HepG2 (cell line): ENCODE results near the gene SIK1. TPM values are rescaled to one million over a fixed set of nuclear protein-coding genes. Genes with fewer than 3 reads are reported as not detected.

Experiments used
- AKAP8 ChIP-seq: sonication (generic); formaldehyde crosslinking; IDR thresholded peaks from 2 replicates; pipeline ENCODE4 v1.5.1; 2020; ENCODE audit warnings: mild to moderate bottlenecking, missing genetic modification reagents
- CCAR2 ChIP-seq: fragments of 200-400 bp; formaldehyde crosslinking; optimal IDR thresholded peaks from 2 replicates; pipeline ENCODE3; 2018; ENCODE audit warnings: low read depth, mild to moderate bottlenecking, low read length, moderate library complexity
- DNMT3B ChIP-seq: conservative IDR thresholded peaks from 2 replicates; pipeline ENCODE4 v1.6.1; 2016; ENCODE audit warnings: missing biosample characterization, control low read depth
- FIP1L1 ChIP-seq: fragments of 200-400 bp; formaldehyde crosslinking; IDR thresholded peaks from 2 replicates; pipeline ENCODE4 v1.6.1; 2018; ENCODE audit warnings: low read depth, mild to moderate bottlenecking, low read length, moderate library complexity, borderline replicate concordance; ENCODE audit not compliant: insufficient read depth
- GATA4 ChIP-seq: sonication (generic); IDR thresholded peaks from 2 replicates; pipeline ENCODE4 v1.6.1; 2016; ENCODE audit warnings: antibody characterized with exemption, low read depth, borderline replicate concordance
- HIC2 ChIP-seq: sonication (generic); formaldehyde crosslinking; IDR thresholded peaks from 2 replicates; pipeline ENCODE4 v1.9.0; 2022; ENCODE audit warnings: low read depth, missing genetic modification reagents
- HINFP ChIP-seq: sonication (generic); formaldehyde crosslinking; IDR thresholded peaks from 2 replicates; pipeline ENCODE4 v1.4.0; 2020; ENCODE audit warnings: low read depth, mild to moderate bottlenecking, missing genetic modification reagents
- IKZF1 ChIP-seq: fragments of 450-650 bp; IDR thresholded peaks from 2 replicates; pipeline ENCODE4 v1.7.1; 2016
- IRF2 ChIP-seq: IDR thresholded peaks from 2 replicates; pipeline ENCODE4 v1.6.1; 2018; ENCODE audit warnings: missing genetic modification reagents, missing compliant biosample characterization
- MATR3 ChIP-seq: sonication (generic); formaldehyde crosslinking; IDR thresholded peaks from 2 replicates; pipeline ENCODE4 v1.4.0; 2020; ENCODE audit warnings: missing genetic modification reagents
- MTA1 ChIP-seq: sonication (generic); formaldehyde crosslinking; IDR thresholded peaks from 2 replicates; pipeline ENCODE4 v1.4.0; 2020; ENCODE audit warnings: missing genetic modification reagents, mild to moderate bottlenecking, borderline replicate concordance
- NFIB ChIP-seq: sonication (generic); formaldehyde crosslinking; IDR thresholded peaks from 2 replicates; pipeline ENCODE4 v1.9.0; 2021; ENCODE audit warnings: missing genetic modification reagents, mild to moderate bottlenecking, borderline replicate concordance
- PHF8 ChIP-seq: sonication (generic); formaldehyde crosslinking; IDR thresholded peaks from 2 replicates; pipeline ENCODE4 v1.5.0; 2020; ENCODE audit warnings: missing genetic modification reagents
- RAD51 ChIP-seq: fragments of 450-650 bp; IDR thresholded peaks from 2 replicates; pipeline ENCODE4 v1.6.1; 2016; ENCODE audit warnings: borderline replicate concordance
- SRSF9 ChIP-seq: fragments of 200-400 bp; formaldehyde crosslinking; IDR thresholded peaks from 2 replicates; pipeline ENCODE4 v1.6.1; 2018; ENCODE audit warnings: borderline replicate concordance, mild to moderate bottlenecking, low read depth, low read length; ENCODE audit not compliant: insufficient read depth, poor library complexity, severe bottlenecking
- ZBTB37 ChIP-seq: sonication (generic); formaldehyde crosslinking; IDR thresholded peaks from 2 replicates; pipeline ENCODE4 v1.4.0; 2020; ENCODE audit warnings: mild to moderate bottlenecking, missing genetic modification reagents
- ZBTB7A ChIP-seq: sonication (generic); formaldehyde crosslinking; IDR thresholded peaks from 2 replicates; pipeline ENCODE4 v1.8.0; 2022; ENCODE audit warnings: mild to moderate bottlenecking, missing genetic modification reagents
- ZNF235 ChIP-seq: sonication (generic); formaldehyde crosslinking; IDR thresholded peaks from 2 replicates; pipeline ENCODE4 v1.8.1; 2023; ENCODE audit warnings: mild to moderate bottlenecking, missing genetic modification reagents, borderline replicate concordance
- ZNF292 ChIP-seq: sonication (generic); formaldehyde crosslinking; IDR thresholded peaks from 2 replicates; pipeline ENCODE4 v1.8.1; 2022; ENCODE audit warnings: mild to moderate bottlenecking, low read depth, missing genetic modification reagents, borderline replicate concordance
- ZNF510 ChIP-seq: sonication (generic); formaldehyde crosslinking; IDR thresholded peaks from 2 replicates; pipeline ENCODE4 v1.4.0; 2020; ENCODE audit warnings: low read depth, mild to moderate bottlenecking, missing genetic modification reagents
- ZNF547 ChIP-seq: sonication (generic); formaldehyde crosslinking; IDR thresholded peaks from 2 replicates; pipeline ENCODE4 v1.5.1; 2020; ENCODE audit warnings: mild to moderate bottlenecking, missing genetic modification reagents
- ZNF674 ChIP-seq: sonication (generic); formaldehyde crosslinking; IDR thresholded peaks from 2 replicates; pipeline ENCODE4 v1.5.0; 2020; ENCODE audit warnings: low read depth, mild to moderate bottlenecking, missing genetic modification reagents
- ZSCAN21 ChIP-seq: sonication (generic); formaldehyde crosslinking; IDR thresholded peaks from 2 replicates; pipeline ENCODE4 v1.8.0; 2022; ENCODE audit warnings: mild to moderate bottlenecking, missing genetic modification reagents, moderate library complexity, borderline replicate concordance
- polyA plus RNA-seq, 8 experiments: library from polyadenylated mRNA; depleted of rRNA in 3 of 8; stranded (reverse) in 7 of 8; unstranded in 1 of 8; fragments of >200 nt; fragmentation: Illumina TruSeq in 4 of 8; extraction: Trizol in 4 of 8; gene quantifications; 2 replicates each; pipeline versions ENCODE4 v1.2.1 to v1.2.3, GENCODE V29; 2011 to 2016; ENCODE audit warnings: low read depth in 4 of 8, missing spikeins in 1 of 8, mixed read lengths in 1 of 8; ENCODE audit not compliant: insufficient read depth in 1 of 8
- total RNA-seq, 5 experiments: library from RNA; depleted of rRNA; stranded (reverse); fragments of >200 nt; fragmentation: Illumina TruSeq; extraction: Trizol; gene quantifications; 2 replicates each; pipeline ENCODE4 v1.2.3, GENCODE V29; 2016; ENCODE audit warnings: low read depth in 1 of 5
- TF ChIP-seq, protein P1 (sequence below): sonication (generic); formaldehyde crosslinking; IDR thresholded peaks from 2 replicates; pipeline ENCODE4 v1.8.0; 2022; ENCODE audit warnings: missing genetic modification reagents, mild to moderate bottlenecking, inconsistent platforms, borderline replicate concordance
- TF ChIP-seq, protein P2 (sequence below): sonication (generic); formaldehyde crosslinking; IDR thresholded peaks from 2 replicates; pipeline ENCODE4 v1.4.0; 2020; ENCODE audit warnings: missing genetic modification reagents

Gene SIK1
- total and polyA plus RNA-seq, 2 of the 13 experiments (the other 11 are each of a cell fraction or from before 2014, with no cell fraction given), result 4.5 to 14.5 TPM

DNA sequence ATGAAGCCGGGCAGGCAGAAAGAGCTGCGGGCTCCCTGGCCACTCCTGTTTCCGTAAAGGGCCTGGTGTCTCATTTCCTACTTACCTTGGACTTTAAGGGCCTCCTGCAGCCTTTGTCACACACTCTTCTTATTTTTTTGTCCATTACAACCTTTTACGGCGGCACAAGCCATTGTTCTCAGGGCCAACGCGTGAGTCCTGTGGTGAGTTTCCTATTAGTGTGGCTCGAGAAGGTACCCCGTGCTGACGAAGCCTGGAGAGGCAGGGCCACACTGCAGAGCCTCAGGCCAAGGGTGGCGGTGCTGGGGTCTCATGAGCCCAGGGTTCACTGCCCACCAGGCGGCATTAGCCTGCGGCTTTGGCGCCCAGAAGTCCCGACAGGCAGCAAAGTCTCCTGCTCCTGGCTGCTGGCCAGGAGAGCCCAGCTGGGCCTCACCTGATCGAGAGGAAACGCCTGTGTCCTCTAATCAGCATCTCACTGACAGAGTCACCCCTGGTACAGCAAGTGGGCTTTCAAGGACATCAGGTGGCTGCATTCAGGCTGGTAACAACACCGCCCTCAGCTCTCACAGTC, 62.0 kb downstream of the SIK1 start (continued):
- no peak for TF ChIP-seq ZBTB37 (CRISPR knock-in tag)
- TF ChIP-seq AKAP8 (CRISPR knock-in tag), result no peak
- TF ChIP-seq GATA4, result no peak
- peak; percentile 65 for TF ChIP-seq ZBTB7A
- TF ChIP-seq MTA1 (CRISPR knock-in tag), result no peak
- TF ChIP-seq ZSCAN21, result no peak
- no peak for TF ChIP-seq IKZF1
- TF ChIP-seq IRF2, result no peak
- TF ChIP-seq NFIB (CRISPR knock-in tag), result 0 out of 2 replicates have a peak, but pooled peaks have one; percentile 24
- TF ChIP-seq RAD51, result no peak
- TF ChIP-seq HIC2 (CRISPR knock-in tag), result peak; percentile 55; the same call in 1 of the 2 replicates
- no peak for TF ChIP-seq MATR3 (CRISPR knock-in tag)
- TF ChIP-seq CCAR2, result no peak
- no peak for TF ChIP-seq ZNF510 (CRISPR knock-in tag)
- no peak for TF ChIP-seq ZNF674 (CRISPR knock-in tag)
- no peak for TF ChIP-seq ZNF547 (CRISPR knock-in tag)
- no peak for TF ChIP-seq ZNF292
- no peak for TF ChIP-seq DNMT3B (CRISPR knock-in tag)
- TF ChIP-seq ZNF235, result no peak
- TF ChIP-seq, protein P1, sequence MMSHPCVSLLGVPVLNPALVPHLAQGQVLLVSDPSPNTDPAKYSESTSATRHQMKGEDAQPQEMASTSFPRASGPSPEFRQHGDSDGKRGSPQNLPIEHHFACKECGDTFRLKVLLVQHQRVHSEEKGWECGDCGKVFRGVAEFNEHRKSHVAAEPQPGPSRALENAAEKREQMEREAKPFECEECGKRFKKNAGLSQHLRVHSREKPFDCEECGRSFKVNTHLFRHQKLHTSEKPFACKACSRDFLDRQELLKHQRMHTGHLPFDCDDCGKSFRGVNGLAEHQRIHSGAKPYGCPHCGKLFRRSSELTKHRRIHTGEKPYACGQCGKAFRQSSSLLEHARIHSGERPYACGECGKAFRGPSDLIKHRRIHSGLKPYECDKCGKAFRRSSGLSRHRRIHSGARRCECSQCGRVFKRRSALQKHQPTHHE (CRISPR knock-in tag), result no peak
- TF ChIP-seq, protein P2, sequence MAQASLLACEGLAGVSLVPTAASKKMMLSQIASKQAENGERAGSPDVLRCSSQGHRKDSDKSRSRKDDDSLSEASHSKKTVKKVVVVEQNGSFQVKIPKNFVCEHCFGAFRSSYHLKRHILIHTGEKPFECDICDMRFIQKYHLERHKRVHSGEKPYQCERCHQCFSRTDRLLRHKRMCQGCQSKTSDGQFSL (CRISPR knock-in tag), result no peak
- TF ChIP-seq FIP1L1, result no peak
- TF ChIP-seq SRSF9, result no peak
- no peak for TF ChIP-seq PHF8 (CRISPR knock-in tag)
- TF ChIP-seq HINFP (CRISPR knock-in tag), result no peak
